Transverse colon (tissue), 4 donors: ENCODE data around the gene SMYD4. TPM values are rescaled to one million over a fixed set of nuclear protein-coding genes. Genes with fewer than 3 reads are reported as not detected.

ENCODE experiments used
- DNase-seq: peaks from one replicate; pipeline ENCODE4 v3.0.0-alpha.2; 2019
- H3K27ac ChIP-seq, 4 donors: fragments of 200-600 bp; sonication (generic); 2 replicates each; pipeline ENCODE4 v1.5.1; 2016 to 2018; ENCODE audit warnings: inconsistent platforms in 4 of 4
- H3K27me3 ChIP-seq: fragments of 200-600 bp; sonication (generic); 2 replicates; pipeline ENCODE4 v1.5.1; 2017; ENCODE audit warnings: inconsistent platforms
- H3K36me3 ChIP-seq, 4 donors: fragments of 200-600 bp; sonication (generic); 2 replicates each; pipeline ENCODE4 v1.5.1; 2017 to 2019; ENCODE audit warnings: inconsistent platforms in 4 of 4
- H3K4me1 ChIP-seq, 4 donors: fragments of 200-600 bp; sonication (generic); 2 replicates each; pipeline ENCODE4 v1.5.1; 2017 to 2020; ENCODE audit warnings: inconsistent platforms in 4 of 4
- H3K4me3 ChIP-seq, 4 donors: fragments of 200-600 bp; sonication (generic); 1 replicate in 1 of 4; 2 replicates in 3 of 4; pipeline versions ENCODE4 v1.5.1 to v1.6.1; 2017 to 2019; ENCODE audit warnings: inconsistent platforms in 4 of 4
- H3K9me3 ChIP-seq, 2 donors: fragments of 200-600 bp; sonication (generic); 2 replicates each; pipeline ENCODE4 v1.5.1; 2017 to 2019; ENCODE audit warnings: inconsistent platforms in 2 of 2
- CTCF ChIP-seq, 5 experiments: fragments of 200-600 bp in 3 of 5; fragments of 450-650 bp in 2 of 5; sonication (generic) in 3 of 5; IDR thresholded peaks; 1 replicate in 2 of 5; 2 replicates in 3 of 5; pipeline ENCODE4 v1.5.1; 2016 to 2017; ENCODE audit warnings: antibody characterized with exemption in 5 of 5, inconsistent platforms in 3 of 5, mild to moderate bottlenecking in 2 of 5, moderate library complexity in 1 of 5
- EP300 ChIP-seq: sonication (generic); formaldehyde crosslinking; IDR thresholded peaks from one replicate; pipeline ENCODE4 v1.6.1; 2017; ENCODE audit warnings: antibody characterized with exemption, low read depth
- POLR2A ChIP-seq: fragments of 450-650 bp; IDR thresholded peaks from one replicate; pipeline ENCODE4 v1.6.1; 2016; ENCODE audit warnings: antibody characterized with exemption, mild to moderate bottlenecking, moderate library complexity
- POLR2AphosphoS5 ChIP-seq, 3 donors: sonication (generic); formaldehyde crosslinking; IDR thresholded peaks; one replicate each; pipeline ENCODE4 v1.6.1; 2016; ENCODE audit warnings: antibody characterized with exemption in 3 of 3
- WGBS, 2 donors: methylation state at CpG; one replicate each; pipeline ENCODE4 v1.1.5; 2018; ENCODE audit warnings: low coverage in 1 of 2; 5-methylcytosine and 5-hydroxymethylcytosine counted together
- in situ Hi-C, 4 donors: fragments of 200-750 bp; cut with MboI; loops; one replicate each; pipeline versions ENCODE4 v1.15.0 to v1.15.1; 2017; ENCODE audit warnings: low sequenced_read_pairs in 3 of 4, low pct_ligation_motif_present in 1 of 4, low pct_unique_long_range_greater_than_20kb in 1 of 4
- intact Hi-C: fragments of 100-400 bp; cut with DNase I; formaldehyde crosslinking; loops from one replicate; pipeline ENCODE4 v1.15.1; 2023; ENCODE audit warnings: low total_unique reads
- total RNA-seq, 4 donors: library from RNA; depleted of rRNA; stranded (reverse); fragments of >200 nt; gene quantifications; one replicate each; pipeline ENCODE4 v1.1.0, GENCODE V29; 2016

SMYD4 gene
- total RNA-seq, 4 donors from 2014 or later = 4.1 to 14.8 (median 9.0) TPM

- Histone ChIP-seq H3K4me3 (no peak overlapping the region), H3K9me3 (no peaks in the 10 kb centered on the region), H3K27ac (no peak overlapping the region), H3K4me1 (peaks cover 6 to 37% (median 16%) of the 10 kb centered on the region in 4 donors), H3K27me3 (no peaks in the 10 kb centered on the region), H3K36me3 (peaks cover 0 to 16% (median 3%) of the 10 kb centered on the region in 4 donors)
- WGBS, 2 donors = 95% methylated on average over 33 of the region's 38 CpGs; no CpG with 5 or more reads in 1 of the 2 donors
- no peak for DNase-seq
- intact Hi-C loops = no loop called here
- in situ Hi-C loops = no loop called here
- TF ChIP-seq POLR2AphosphoS5 (IDR thresholded peaks at IDR 0.05) (no peak), CTCF (IDR thresholded peaks at IDR 0.05) (no peak), EP300 (no peak), POLR2A (no peak)
Measured at GRCh38 chr17:1733759-1734158, 95.9 kb downstream of the SMYD4 start.

DNA sequence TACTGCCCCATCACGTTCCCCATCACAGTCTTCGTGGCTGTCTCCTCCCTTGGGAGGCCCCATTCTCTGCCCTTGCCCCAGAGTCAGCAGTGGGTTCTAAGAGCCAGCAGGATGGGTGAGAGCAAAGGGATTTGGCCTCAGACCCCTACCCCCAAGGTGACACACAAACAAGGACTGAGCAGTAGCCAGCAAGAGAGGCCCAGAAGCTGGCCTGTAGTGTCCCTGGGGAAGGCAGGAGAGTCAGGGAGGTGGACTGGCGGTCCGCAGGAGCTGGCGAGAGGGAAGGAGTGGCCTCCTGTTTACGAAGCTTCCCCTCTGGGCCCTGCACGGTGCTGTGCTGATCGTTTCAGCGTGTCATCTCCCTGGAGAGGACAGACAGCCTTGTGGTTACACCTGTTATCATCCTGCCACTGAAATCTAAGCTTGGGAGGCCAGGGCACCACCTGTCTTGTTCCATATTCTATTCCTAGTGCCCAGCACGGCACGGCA lies 96.8 kb downstream of the SMYD4 start:
- DNase-seq = no peak
- Histone ChIP-seq H3K27me3 (no peaks in the 10 kb centered on the region), H3K36me3 (peaks cover 0 to 16% (median 3%) of the 10 kb centered on the region in 4 donors), H3K4me1 (peaks cover 6 to 36% (median 16%) of the 10 kb centered on the region in 4 donors), H3K4me3 (no peak overlapping the region), H3K27ac (no peak overlapping the region), H3K9me3 (no peaks in the 10 kb centered on the region)
- in situ Hi-C loops (no loop called here), intact Hi-C loops (no loop called here)
- no peak for TF ChIP-seq POLR2AphosphoS5 (IDR thresholded peaks at IDR 0.05)
- TF ChIP-seq POLR2A = no peak
- 80% methylated on average over 11 of the region's 11 CpGs; no CpG with 5 or more reads in 1 of the 2 donors for WGBS, 2 donors

GRCh38 chr17:1732241-1732832 lies 97.4 kb downstream of the SMYD4 start:
- intact Hi-C loops = no loop called here
- WGBS, 2 donors = 93% methylated on average over 22 of the region's 22 CpGs; no CpG with 5 or more reads in 1 of the 2 donors
- no peak for TF ChIP-seq CTCF (IDR thresholded peaks at IDR 0.05)
- TF ChIP-seq EP300 = no peak
- no peak for TF ChIP-seq POLR2A
- no peak for TF ChIP-seq POLR2AphosphoS5 (IDR thresholded peaks at IDR 0.05)
- H3K4me1 ChIP-seq = peaks cover 6 to 31% (median 16%) of the 10 kb centered on the region in 4 donors
- H3K4me3 ChIP-seq = no peak overlapping the region
- no peak for DNase-seq
- H3K9me3 ChIP-seq = no peaks in the 10 kb centered on the region
- in situ Hi-C loops = no loop called here
- no peak overlapping the region for H3K27ac ChIP-seq
- peaks cover 0 to 16% (median 2%) of the 10 kb centered on the region in 4 donors for H3K36me3 ChIP-seq
- no peaks in the 10 kb centered on the region for H3K27me3 ChIP-seq

- Histone ChIP-seq H3K27me3 (no peaks in the 10 kb centered on the region), H3K4me3 (no peak overlapping the region), H3K36me3 (peaks cover 0 to 16% (median 2%) of the 10 kb centered on the region in 4 donors), H3K27ac (peak overlapping the region; percentile 78 to 85 (median 82)), H3K4me1 (peaks cover 6 to 26% (median 13%) of the 10 kb centered on the region in 4 donors), H3K9me3 (no peaks in the 10 kb centered on the region)
- WGBS, 2 donors = 82% methylated on average over 10 of the region's 10 CpGs; no CpG with 5 or more reads in 1 of the 2 donors
- in situ Hi-C loops (no loop called here), intact Hi-C loops (no loop called here)
- TF ChIP-seq EP300 (no peak), POLR2AphosphoS5 (IDR thresholded peaks at IDR 0.05) (no peak), CTCF (IDR thresholded peaks at IDR 0.05) (no peak), POLR2A (no peak)
- DNase-seq = no peak
Measured at GRCh38 chr17:1731194-1731506, 98.6 kb downstream of the SMYD4 start.
